K562 (cell line): Measurements from ENCODE around the gene AFF2. TPM values are rescaled to one million over a fixed set of nuclear protein-coding genes. Genes with fewer than 3 reads are reported as not detected.

ENCODE experiments used
- ATAC-seq: fragments of 200-7000 bp; cut with Tn5 transposase; 3 replicates; pipeline ENCODE4 v1.9.1; 2020; ENCODE audit warnings: moderate library complexity
- BruUV-seq: library from RNA; stranded (reverse); fragments of 400-500 nt; replicated peaks from 2 replicates; lab custom pipeline; 2021; lab: Mats Ljungman, UMichigan
- CTCF ChIA-PET: fragments of 300-600 bp; formaldehyde crosslinking; extraction: SDS; loops from one replicate; lab custom pipeline; 2021; ENCODE audit warnings: low intra/inter-chr PET ratio; lab: Yijun Ruan, JAX
- POLR2A ChIA-PET: fragments of 300-600, 350-650 bp; sonication (Branson Sonifier 250); formaldehyde crosslinking; extraction: SDS; loops from one replicate; lab custom pipeline; 2021; ENCODE audit warnings: antibody characterized with exemption, inconsistent platforms; lab: Yijun Ruan, JAX
- DNase-seq, 4 experiments: peaks; one replicate each; pipeline versions ENCODE4 v3.0.0 to v3.0.0-alpha.2; 2011 to 2018; ENCODE audit warnings: low spot score in 3 of 4, mixed read lengths in 3 of 4; ENCODE audit errors: extremely low read depth in 1 of 4
- FAIRE-seq: peaks from 2 replicates; lab custom pipeline; 2011; peaks lifted over from hg19 to GRCh38; lab: Jason Lieb, UNC
- H2AFZ ChIP-seq: 2 replicates; pipeline ENCODE4 v1.6.0; 2011; ENCODE audit warnings: low read depth, low read length, control low read depth, inconsistent platforms
- H3K27ac ChIP-seq: fragments of 200-600 bp; 3 replicates; pipeline ENCODE4 v1.8.0; 2011; ENCODE audit warnings: low read depth, mild to moderate bottlenecking, control low read depth, inconsistent platforms, low read length, moderate library complexity, mixed read lengths; ENCODE audit errors: extremely low read depth
- H3K27me3 ChIP-seq, 2 experiments: fragments of 300-600 bp in 1 of 2; 2 replicates in 1 of 2; 3 replicates in 1 of 2; pipeline versions ENCODE4 v1.6.0 to v1.8.0; 2011; ENCODE audit warnings: inconsistent platforms in 2 of 2, low read length in 2 of 2, mild to moderate bottlenecking in 1 of 2, mixed read lengths in 1 of 2, moderate library complexity in 1 of 2; ENCODE audit not compliant: control insufficient read depth in 2 of 2, insufficient read depth in 2 of 2
- H3K36me3 ChIP-seq: fragments of 300-600 bp; 3 replicates; pipeline ENCODE4 v1.8.0; 2011; ENCODE audit warnings: mild to moderate bottlenecking, low read length, inconsistent platforms; ENCODE audit not compliant: control insufficient read depth, insufficient read depth
- H3K4me1 ChIP-seq, 2 experiments: fragments of 200-600 bp in 1 of 2; replicated peaks in 1 of 2; 2 replicates in 1 of 2; 3 replicates in 1 of 2; pipeline versions ENCODE4 v1.5.1 to v1.8.0; 2011; ENCODE audit warnings: inconsistent platforms in 2 of 2, low read length in 2 of 2, mild to moderate bottlenecking in 1 of 2, mixed read lengths in 1 of 2, moderate library complexity in 1 of 2; ENCODE audit not compliant: control insufficient read depth in 2 of 2, insufficient read depth in 2 of 2
- H3K4me2 ChIP-seq: 2 replicates; pipeline ENCODE4 v1.6.1; 2011; ENCODE audit warnings: low read length, control low read depth, inconsistent platforms, mixed read lengths; ENCODE audit not compliant: insufficient read depth
- H3K4me3 ChIP-seq: fragments of 200-600 bp; sonication (generic), shearing (Covaris generic); 2 replicates; pipeline ENCODE4 v1.5.1; 2016; ENCODE audit warnings: control low read depth, inconsistent platforms
- H3K79me2 ChIP-seq: fragments of 200-600 bp; 3 replicates; pipeline ENCODE4 v1.8.0; 2011; ENCODE audit warnings: low read length, inconsistent platforms; ENCODE audit not compliant: control insufficient read depth, insufficient read depth
- H3K9ac ChIP-seq, 2 experiments: 2 replicates each; pipeline versions ENCODE4 v1.6.0 to v1.6.1; 2011; ENCODE audit warnings: low read depth in 2 of 2, low read length in 2 of 2, control low read depth in 1 of 2, inconsistent platforms in 1 of 2, mild to moderate bottlenecking in 1 of 2, mixed read lengths in 1 of 2; ENCODE audit not compliant: insufficient read depth in 1 of 2
- H3K9me1 ChIP-seq: one replicate; pipeline ENCODE4 v1.6.0; 2011; ENCODE audit warnings: inconsistent platforms, mild to moderate bottlenecking, low read length, moderate library complexity; ENCODE audit not compliant: control insufficient read depth, insufficient read depth
- H3K9me3 ChIP-seq: replicated peaks from 2 replicates; pipeline ENCODE4 v1.5.1; 2011; ENCODE audit warnings: low read depth, low read length, inconsistent platforms; ENCODE audit not compliant: control insufficient read depth, insufficient read depth
- H4K20me1 ChIP-seq: replicated peaks from 2 replicates; pipeline ENCODE4 v1.6.1; 2011; ENCODE audit warnings: low read length, inconsistent platforms, mixed read lengths; ENCODE audit not compliant: control insufficient read depth, insufficient read depth
- DIDO1 ChIP-seq: fragments of 450-650 bp; IDR thresholded peaks from 2 replicates; pipeline ENCODE4 v1.6.1; 2016; ENCODE audit warnings: low read depth, missing biosample characterization, missing genetic modification characterization
- NR2C2 ChIP-seq, 2 experiments: fragments of 200-800 bp in 1 of 2; sonication (Bioruptor generic) in 1 of 2; sonication (generic) in 1 of 2; formaldehyde crosslinking in 1 of 2; IDR thresholded peaks; 2 replicates each; pipeline versions ENCODE4 v1.6.1 to v1.8.0; 2016 to 2022; ENCODE audit warnings: mild to moderate bottlenecking in 1 of 2, missing compliant biosample characterization in 1 of 2, missing genetic modification characterization in 1 of 2, missing genetic modification reagents in 1 of 2
- NR3C1 ChIP-seq: sonication (generic); formaldehyde crosslinking; IDR thresholded peaks from 2 replicates; pipeline ENCODE4 v1.8.1; 2022; ENCODE audit warnings: missing genetic modification reagents
- NR4A1 ChIP-seq, 2 experiments: fragments of 250-450 bp in 1 of 2; fragments of 450-650 bp in 1 of 2; sonication (Bioruptor Pico) in 1 of 2; IDR thresholded peaks; 2 replicates each; pipeline versions ENCODE4 v1.4.0 to v1.6.1; 2016 to 2020; ENCODE audit warnings: mild to moderate bottlenecking in 2 of 2, missing compliant biosample characterization in 1 of 2, missing genetic modification characterization in 1 of 2, moderate library complexity in 1 of 2
- PTBP1 ChIP-seq: fragments of 200-400 bp; formaldehyde crosslinking; IDR thresholded peaks from 2 replicates; pipeline ENCODE4 v1.6.1; 2017; ENCODE audit warnings: low read depth, low read length
- RAD21 ChIP-seq, 2 experiments: fragments of 250-450 bp in 1 of 2; fragments of 450-650 bp in 1 of 2; sonication (Bioruptor Pico) in 1 of 2; formaldehyde crosslinking in 1 of 2; IDR thresholded peaks in 1 of 2; conservative IDR thresholded peaks in 1 of 2; 2 replicates each; pipeline versions ENCODE4 v1.4.0 to v1.8.0; 2020 to 2022; ENCODE audit warnings: mild to moderate bottlenecking in 2 of 2, moderate library complexity in 1 of 2
- RBM39 ChIP-seq: fragments of 200-400 bp; formaldehyde crosslinking; optimal IDR thresholded peaks from 2 replicates; pipeline ENCODE3; 2018; ENCODE audit warnings: low read depth, low read length
- SMAD3 ChIP-seq: fragments of 450-650 bp; formaldehyde crosslinking; conservative IDR thresholded peaks from 2 replicates; pipeline ENCODE4 v1.4.0; 2020; ENCODE audit warnings: mild to moderate bottlenecking
- ZNF57 ChIP-seq: fragments of 450-650 bp; formaldehyde crosslinking; IDR thresholded peaks from 2 replicates; pipeline ENCODE4 v1.4.0; 2020; ENCODE audit warnings: mild to moderate bottlenecking, moderate library complexity
- WGBS: fragments of 100-300 bp; shearing (Covaris generic); methylation state at CpG from one replicate; pipeline ENCODE4 v1.1.6; 2016; ENCODE audit warnings: low coverage, mixed read lengths; ENCODE audit not compliant: insufficient coverage; ENCODE audit errors: missing lambda C conversion rate; 5-methylcytosine and 5-hydroxymethylcytosine counted together
- in situ Hi-C: fragments of 300-500 bp; cut with MboI; formaldehyde crosslinking; loops from 4 replicates; pipeline ENCODE4 v1.15.0; 2018; ENCODE audit warnings: inconsistent platforms, mixed read lengths
- intact Hi-C: fragments of 100-400 bp; cut with micrococcal nuclease; formaldehyde crosslinking; loops from 2 replicates; pipeline ENCODE4 v1.14.2; 2022
- polyA plus RNA-seq, 8 experiments: library from polyadenylated mRNA; depleted of rRNA in 4 of 8; stranded (reverse) in 5 of 8; unstranded in 3 of 8; fragments of >200 nt; fragmentation: Nextera tagmentation in 2 of 8; fragmentation: Illumina TruSeq in 1 of 8; extraction: Ambion mirVana in 2 of 8; extraction: Trizol in 1 of 8; gene quantifications; 2 replicates each; pipeline versions ENCODE4 v1.2.1 to v1.2.3, GENCODE V29; 2011 to 2014; ENCODE audit warnings: inconsistent platforms in 1 of 8, missing spikeins in 1 of 8
- total RNA-seq, 7 experiments: library from RNA; depleted of rRNA in 6 of 7; stranded (reverse); fragments of >200 nt in 6 of 7; fragmentation: Illumina TruSeq in 2 of 7; extraction: Trizol in 2 of 7; gene quantifications; 2 replicates each; pipeline versions ENCODE4 v1.2.1 to v1.2.3, GENCODE V29; 2011 to 2021; ENCODE audit warnings: low replicate concordance in 1 of 7
- TF ChIP-seq, protein P1 (sequence below): conservative IDR thresholded peaks from 2 replicates; pipeline ENCODE4 v1.6.1; 2011; ENCODE audit warnings: low read depth, mild to moderate bottlenecking, low read length; ENCODE audit not compliant: control insufficient read depth
- TF ChIP-seq, protein P2 (sequence below), 2 experiments: fragments of 450-650 bp; formaldehyde crosslinking in 1 of 2; IDR thresholded peaks; 2 replicates each; pipeline versions ENCODE4 v1.4.0 to v1.6.1; 2014 to 2020; ENCODE audit warnings: mild to moderate bottlenecking in 2 of 2, borderline replicate concordance in 1 of 2, low read depth in 1 of 2
- TF ChIP-seq, protein P3 (sequence below): IDR thresholded peaks from 2 replicates; pipeline ENCODE4 v1.6.1; 2011; ENCODE audit not compliant: insufficient read length; ENCODE audit errors: extremely low read depth

Gene AFF2
- total and polyA plus RNA-seq, 9 of the 15 experiments (the other 6 are each of a cell fraction or from before 2014, with no cell fraction given): 0.01 to 0.20 (median 0.07) TPM

GRCh38 chrX:148885203-148885602, 384.8 kb downstream of the AFF2 start:
- intact Hi-C loops (no loop called here), in situ Hi-C loops (no loop called here)
- Histone ChIP-seq H3K4me1 (no peaks in the 10 kb centered on the region), H2AFZ (no peak overlapping the region), H3K27ac (no peak overlapping the region), H3K9ac (no peak overlapping the region), H3K27me3 (no peaks in the 10 kb centered on the region), H3K4me2 (no peak overlapping the region), H3K9me3 (no peaks in the 10 kb centered on the region), H3K79me2 (no peaks in the 10 kb centered on the region), H3K9me1 (no peaks in the 10 kb centered on the region), H3K4me3 (no peak overlapping the region), H4K20me1 (no peaks in the 10 kb centered on the region), H3K36me3 (no peaks in the 10 kb centered on the region)
- DNase-seq: no peak
- ChIA-PET POLR2A (no interaction called here), CTCF (no interaction called here)
- no peak for FAIRE-seq
- TF ChIP-seq NR2C2 (CRISPR knock-in tag; IDR thresholded peaks at IDR 0.05) (no peak), NR2C2 (tag; IDR thresholded peaks at IDR 0.05) (no peak), DIDO1 (tag) (no peak), RAD21 (CRISPR knock-in tag; conservative IDR thresholded peaks at IDR 0.05 in 1 of 2, IDR thresholded peaks at IDR 0.05 in 1 of 2) (no peak), SMAD3 (no peak), NR3C1 (CRISPR knock-in tag) (no peak), PTBP1 (no peak), RBM39 (no peak), NR4A1 (CRISPR knock-in tag; IDR thresholded peaks at IDR 0.05) (no peak), NR4A1 (tag; IDR thresholded peaks at IDR 0.05) (no peak), ZNF57 (CRISPR knock-in tag) (no peak)
- TF ChIP-seq, protein P1, sequence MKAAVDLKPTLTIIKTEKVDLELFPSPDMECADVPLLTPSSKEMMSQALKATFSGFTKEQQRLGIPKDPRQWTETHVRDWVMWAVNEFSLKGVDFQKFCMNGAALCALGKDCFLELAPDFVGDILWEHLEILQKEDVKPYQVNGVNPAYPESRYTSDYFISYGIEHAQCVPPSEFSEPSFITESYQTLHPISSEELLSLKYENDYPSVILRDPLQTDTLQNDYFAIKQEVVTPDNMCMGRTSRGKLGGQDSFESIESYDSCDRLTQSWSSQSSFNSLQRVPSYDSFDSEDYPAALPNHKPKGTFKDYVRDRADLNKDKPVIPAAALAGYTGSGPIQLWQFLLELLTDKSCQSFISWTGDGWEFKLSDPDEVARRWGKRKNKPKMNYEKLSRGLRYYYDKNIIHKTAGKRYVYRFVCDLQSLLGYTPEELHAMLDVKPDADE: no peak
- TF ChIP-seq, protein P2, sequence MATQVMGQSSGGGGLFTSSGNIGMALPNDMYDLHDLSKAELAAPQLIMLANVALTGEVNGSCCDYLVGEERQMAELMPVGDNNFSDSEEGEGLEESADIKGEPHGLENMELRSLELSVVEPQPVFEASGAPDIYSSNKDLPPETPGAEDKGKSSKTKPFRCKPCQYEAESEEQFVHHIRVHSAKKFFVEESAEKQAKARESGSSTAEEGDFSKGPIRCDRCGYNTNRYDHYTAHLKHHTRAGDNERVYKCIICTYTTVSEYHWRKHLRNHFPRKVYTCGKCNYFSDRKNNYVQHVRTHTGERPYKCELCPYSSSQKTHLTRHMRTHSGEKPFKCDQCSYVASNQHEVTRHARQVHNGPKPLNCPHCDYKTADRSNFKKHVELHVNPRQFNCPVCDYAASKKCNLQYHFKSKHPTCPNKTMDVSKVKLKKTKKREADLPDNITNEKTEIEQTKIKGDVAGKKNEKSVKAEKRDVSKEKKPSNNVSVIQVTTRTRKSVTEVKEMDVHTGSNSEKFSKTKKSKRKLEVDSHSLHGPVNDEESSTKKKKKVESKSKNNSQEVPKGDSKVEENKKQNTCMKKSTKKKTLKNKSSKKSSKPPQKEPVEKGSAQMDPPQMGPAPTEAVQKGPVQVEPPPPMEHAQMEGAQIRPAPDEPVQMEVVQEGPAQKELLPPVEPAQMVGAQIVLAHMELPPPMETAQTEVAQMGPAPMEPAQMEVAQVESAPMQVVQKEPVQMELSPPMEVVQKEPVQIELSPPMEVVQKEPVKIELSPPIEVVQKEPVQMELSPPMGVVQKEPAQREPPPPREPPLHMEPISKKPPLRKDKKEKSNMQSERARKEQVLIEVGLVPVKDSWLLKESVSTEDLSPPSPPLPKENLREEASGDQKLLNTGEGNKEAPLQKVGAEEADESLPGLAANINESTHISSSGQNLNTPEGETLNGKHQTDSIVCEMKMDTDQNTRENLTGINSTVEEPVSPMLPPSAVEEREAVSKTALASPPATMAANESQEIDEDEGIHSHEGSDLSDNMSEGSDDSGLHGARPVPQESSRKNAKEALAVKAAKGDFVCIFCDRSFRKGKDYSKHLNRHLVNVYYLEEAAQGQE (IDR thresholded peaks at IDR 0.05; ENCODE audit: borderline replicate concordance): no peak
- TF ChIP-seq, protein P2 (CRISPR knock-in tag; IDR thresholded peaks at IDR 0.05; ENCODE audit: low read depth): no peak
- TF ChIP-seq, protein P3, sequence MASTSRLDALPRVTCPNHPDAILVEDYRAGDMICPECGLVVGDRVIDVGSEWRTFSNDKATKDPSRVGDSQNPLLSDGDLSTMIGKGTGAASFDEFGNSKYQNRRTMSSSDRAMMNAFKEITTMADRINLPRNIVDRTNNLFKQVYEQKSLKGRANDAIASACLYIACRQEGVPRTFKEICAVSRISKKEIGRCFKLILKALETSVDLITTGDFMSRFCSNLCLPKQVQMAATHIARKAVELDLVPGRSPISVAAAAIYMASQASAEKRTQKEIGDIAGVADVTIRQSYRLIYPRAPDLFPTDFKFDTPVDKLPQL: no peak
- no peak for ATAC-seq
- no TSS peak for BruUV-seq
- 0% methylated on average over 3 of the region's 3 CpGs for WGBS
